Fibroblast of skin of scalp (primary cell): ENCODE measurements around the gene PGLYRP2.
A peak's percentile ranks its signal among the peaks of the same experiment; 100 is the strongest.

Experiments used
- DNase-seq: peaks from one replicate; pipeline ENCODE4 v3.0.0-alpha.2; 2013

Gene PGLYRP2

DNA sequence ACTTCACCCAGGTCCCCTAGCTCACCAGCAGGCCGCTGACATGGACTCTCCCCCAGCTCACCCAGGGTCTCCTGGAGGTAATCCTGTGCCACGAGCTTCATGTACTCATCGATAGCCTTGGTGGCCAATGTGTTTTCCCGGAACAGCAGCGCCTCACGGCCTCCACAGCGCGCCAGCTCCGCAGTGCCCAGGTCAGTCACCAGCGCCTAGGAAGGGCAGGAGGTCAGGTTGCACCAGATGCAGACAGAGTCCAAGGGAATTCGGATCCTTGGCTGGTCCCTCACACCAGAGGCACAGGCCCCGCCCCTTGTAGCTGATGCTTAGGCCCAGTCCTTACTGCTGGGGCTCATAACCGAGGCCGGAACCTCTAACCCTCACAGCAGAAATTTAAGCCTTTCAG lies 22.9 kb downstream of the PGLYRP2 start:
- DNase-seq: no peak

- no peak for DNase-seq
Measured at GRCh38 chr19:15455996-15456395, 23.3 kb downstream of the PGLYRP2 start.

DNA sequence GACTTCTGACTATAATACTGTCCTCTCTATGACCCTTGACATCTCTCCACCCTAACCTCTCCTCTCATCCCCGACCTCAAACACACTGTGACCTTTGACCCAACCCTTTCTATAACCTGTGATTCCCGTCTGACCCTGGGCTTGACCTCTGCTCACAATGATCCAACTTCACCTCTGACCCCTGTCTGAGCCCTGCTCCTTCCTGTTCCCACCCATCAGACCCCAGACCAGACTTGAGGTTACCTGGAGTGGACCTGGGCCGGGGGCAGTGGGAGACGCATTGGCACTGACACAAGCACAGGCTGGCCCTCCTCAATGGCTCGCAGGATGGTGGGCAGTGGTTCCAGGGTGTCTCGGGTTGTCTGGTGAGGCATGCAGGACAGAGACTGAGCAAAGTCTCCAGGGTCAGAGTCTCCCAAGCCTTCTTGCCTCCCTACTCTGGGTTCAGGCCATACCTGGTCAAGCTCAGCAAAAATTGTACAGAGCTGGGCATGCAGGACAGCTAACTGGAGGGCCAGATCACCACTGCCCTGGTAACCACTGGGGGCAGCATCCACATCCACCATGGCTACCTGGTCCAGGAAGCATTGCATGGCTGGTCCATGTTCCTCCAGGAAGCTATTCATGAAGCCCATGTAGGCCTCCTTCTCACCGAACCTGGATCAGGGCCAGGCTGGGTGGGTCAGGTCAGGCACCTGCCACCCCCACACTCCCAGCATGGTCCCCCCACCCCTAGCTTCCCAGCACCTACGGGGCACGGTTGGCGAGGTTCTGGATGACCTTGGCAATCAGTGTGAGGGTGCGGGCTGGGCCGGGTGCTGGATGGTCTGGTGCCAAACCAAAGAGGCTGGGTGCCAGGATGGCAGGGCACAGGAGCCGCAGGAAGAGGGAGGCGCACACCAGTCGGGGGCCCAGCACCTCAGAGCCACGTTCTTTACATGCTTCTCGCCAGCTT lies 25.1 kb downstream of the PGLYRP2 start:
- no peak for DNase-seq

DNA sequence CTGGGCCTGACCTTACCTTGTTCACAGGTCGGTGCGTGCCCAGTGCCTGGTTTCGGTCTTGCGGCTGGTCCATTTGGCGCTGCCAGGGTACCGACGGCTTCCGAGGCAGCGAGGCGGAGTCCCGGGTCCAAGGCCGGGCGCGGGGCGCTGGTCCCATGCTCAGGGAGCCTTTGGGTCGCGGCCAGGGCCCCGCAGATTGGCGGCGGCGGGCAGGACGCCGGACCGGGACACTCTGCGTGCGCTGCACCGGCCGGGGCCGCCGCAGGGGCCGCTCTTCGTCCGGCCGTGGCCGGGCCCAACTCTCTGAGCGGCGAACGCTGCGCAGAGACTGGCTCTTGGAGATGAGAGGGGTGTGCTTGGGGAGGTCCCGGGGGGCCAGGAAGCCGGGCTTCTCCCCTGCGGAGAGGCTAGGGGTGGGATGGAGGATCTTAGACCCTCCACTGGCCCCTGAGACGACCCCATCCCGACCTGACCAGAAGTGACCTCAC lies 26.2 kb downstream of the PGLYRP2 start:
- no peak for DNase-seq

DNA sequence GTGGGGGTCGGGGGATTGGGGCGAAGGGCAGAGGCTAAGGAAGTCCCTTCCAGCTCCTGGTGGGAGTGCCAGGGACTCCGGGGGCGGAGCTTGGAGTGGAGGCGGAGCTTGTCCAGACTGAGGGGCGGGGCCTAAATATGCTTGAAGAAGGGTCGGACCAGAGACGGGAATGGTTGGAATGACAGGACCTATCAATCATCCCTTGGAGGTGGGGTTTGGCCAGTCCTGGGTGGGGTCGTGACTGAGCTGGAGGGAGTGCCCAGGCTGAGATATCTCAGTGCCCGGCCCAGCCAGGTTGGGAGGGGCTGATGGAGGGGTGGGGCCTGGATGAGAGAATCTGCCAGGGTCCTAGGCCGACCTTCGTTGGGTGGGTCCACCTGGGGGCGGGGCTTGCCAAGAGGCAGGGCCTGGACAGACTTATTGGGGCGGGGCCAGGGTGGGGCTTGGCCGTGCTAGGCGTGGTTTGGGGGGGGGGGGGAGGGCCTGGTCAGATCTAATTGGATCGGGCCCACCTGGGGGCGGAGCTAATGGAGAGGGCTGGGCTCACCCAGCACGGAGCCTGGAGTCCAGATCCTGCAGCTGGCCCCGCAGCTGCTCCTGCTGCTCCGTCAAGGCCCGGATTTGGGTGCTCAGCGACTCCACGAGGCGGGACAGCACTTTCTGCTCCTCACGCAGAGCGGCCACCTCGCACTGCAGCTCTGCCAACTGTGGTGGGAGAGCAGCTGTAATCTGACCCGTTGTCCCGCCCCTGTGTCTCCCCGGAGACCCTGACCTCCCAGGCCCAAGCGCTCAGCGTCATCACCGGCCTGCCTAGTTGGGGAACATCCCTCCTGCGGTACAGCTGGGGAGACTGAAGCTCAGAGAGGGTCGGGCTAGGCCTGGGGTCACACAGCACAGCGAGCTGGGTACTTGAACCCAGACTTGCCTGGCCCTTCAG lies 26.9 kb downstream of the PGLYRP2 start:
- peak; percentile 84 for DNase-seq

DNA sequence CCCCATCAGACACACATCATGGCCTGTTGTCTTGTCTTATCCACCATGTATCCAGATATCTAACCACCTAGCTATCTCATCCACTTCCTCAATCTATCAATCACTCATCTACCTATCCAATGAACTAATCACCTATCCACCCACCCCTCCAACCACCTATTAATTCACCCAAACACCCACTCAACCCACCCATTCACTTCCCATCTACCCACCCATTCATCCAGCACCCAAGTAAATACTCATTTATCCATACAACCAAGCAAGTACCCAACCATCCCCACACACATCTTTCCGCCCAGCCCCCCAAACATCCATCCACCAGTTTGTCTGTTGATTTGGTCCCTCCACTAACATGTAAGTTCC lies 28.8 kb downstream of the PGLYRP2 start:
- no peak for DNase-seq

DNA sequence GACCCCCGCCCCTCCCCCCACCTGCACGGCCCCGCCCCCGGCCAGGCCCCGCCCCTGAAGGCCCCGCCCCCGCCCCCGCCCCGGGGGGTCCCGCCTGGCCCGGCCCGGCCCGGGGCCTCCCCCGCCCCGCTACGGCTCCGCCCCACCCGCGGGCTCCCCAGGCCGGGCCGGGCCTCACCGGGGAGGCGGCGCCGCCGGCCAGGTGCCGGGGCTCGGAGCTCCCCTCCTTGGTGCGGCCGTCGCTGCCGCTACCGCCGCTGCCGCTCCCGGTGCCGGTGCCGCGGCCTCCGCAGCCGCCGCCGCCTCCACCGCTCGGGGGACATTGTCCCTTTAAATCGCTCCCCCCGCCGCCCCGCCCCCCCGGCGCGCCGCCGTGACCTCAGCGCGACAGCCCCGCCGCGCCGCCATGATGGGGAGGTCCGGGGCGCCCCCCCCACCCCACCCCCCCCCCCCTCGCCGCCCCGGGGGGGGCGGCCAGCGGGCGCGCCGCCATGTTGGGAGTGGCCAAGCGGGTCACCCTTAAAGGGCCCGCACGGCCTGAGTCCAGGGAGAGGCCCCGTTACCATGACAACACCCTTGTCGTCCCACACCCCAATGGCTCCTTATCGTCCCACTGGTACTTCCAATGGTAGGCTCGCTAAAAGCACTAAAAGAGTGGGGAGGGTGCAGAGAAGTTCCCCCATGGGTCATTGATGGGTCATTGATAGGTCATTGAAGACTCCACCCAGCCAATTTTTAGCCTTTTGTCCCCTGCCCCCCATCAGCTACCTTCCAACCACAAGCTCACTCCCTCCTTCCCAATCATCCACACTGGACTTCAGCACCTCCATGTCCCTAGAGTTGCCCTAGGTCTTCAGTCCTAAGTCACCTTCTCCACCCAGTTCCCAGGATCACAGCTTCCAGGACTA lies 29.4 kb downstream of the PGLYRP2 start, which contains the start of gene WIZ:
TSS of gene WIZ (minus strand) at position 337 of the 908 bp plus-strand sequence. CDS start 1,649 bp downstream, outside the sequence.
- peak; percentile 87 for DNase-seq

DNA sequence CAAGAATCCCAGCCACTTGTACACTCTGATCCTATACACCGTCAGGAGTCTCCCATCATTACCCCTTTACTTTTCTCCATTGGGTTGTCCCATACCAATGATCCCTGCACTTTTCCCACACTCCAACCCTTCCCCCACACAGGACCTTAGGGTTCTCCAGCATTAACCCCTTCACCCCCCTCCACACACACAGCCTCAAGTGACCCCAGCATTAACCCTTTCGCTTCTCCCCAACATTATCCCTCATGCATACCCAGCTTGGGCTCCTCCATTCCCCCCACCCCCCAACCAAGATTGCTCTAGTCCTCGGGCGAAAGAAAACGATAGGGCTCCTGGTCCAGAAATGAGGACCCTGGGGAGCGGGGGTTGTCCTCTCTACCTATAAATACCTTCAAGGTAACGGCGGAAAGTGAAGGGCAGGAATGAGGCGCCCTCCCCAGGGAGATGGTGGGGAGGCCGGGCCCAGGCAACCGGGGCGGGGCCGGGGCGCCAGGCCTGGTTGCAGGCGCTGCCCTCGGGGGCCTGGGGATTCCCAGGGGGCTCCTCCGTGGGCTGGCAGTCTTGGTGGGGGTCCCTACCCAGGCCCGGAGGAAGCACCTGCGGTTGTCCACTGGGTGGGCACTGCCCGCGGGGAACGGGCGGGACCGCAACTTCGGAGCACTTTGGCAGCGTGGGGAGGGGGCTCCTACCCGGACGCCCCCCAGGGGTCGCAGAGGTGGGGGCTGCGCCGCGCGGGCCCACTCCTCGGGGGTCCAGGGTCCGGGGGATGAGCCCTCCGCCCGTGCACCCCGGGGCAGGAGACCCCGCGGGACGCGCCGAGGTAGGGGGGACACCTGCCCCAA lies 30.3 kb downstream of the PGLYRP2 start:
- no peak for DNase-seq

GRCh38 chr19:15448044-15448777 lies 31.1 kb downstream of the PGLYRP2 start:
- DNase-seq: no peak

- no peak for DNase-seq
Measured at GRCh38 chr19:15447057-15447456, 32.2 kb downstream of the PGLYRP2 start.

GRCh38 chr19:15445807-15446376 lies 33.4 kb downstream of the PGLYRP2 start:
- no peak for DNase-seq

DNA sequence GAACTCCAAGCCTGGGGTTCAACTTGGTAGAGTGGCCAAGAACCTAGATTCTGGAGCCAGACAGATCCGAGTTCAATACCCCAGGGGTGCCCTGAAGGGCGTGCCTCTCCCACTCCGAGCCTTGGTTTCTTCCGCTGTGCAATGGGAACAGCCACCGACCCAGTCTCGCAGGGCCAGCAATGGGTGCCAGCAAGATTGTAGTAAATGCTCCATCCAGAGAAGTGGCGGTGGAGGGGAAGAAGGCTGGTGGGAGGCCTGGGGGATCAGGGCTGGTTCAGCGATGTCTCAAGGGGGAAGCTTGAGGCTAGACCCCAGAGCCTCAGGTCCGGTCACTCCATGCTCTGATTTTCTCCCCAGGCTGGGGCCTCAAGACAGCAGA lies 34.1 kb downstream of the PGLYRP2 start:
- DNase-seq: no peak

DNA sequence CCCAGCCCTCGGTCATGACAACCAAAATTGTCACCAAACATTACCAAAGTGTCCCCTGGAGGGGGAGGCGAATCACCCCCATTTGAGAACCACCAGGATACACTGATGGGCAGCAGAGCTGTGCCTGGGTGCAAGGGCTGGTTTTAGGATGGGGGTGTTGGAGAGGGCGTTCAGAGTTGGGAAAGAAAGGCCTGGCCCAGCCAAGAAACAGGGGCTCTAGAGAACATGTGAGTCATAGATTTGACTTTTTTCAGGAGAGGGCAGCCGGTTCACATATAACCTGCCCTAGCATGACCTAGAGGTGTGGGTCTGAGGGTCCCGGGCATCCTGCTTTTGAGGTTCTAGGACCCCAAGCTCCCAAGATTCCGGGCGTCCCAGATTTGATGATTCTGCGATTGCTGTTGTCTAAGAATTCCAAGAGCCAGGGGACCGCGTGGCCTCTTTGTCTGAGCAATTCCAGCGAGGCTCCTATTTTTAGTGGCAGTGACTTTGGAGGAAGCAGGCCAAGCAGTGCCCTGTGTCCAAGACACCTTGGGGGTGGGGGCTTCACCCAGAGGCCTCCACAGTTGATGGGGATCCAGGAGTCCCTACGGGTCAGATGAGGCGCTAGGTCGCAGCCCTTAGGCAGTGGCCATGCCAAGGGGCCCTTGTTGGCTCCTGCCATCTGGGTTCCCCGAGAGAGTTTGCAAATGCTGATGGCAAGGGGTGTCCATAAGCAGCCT lies 34.6 kb downstream of the PGLYRP2 start:
- no peak for DNase-seq

DNA sequence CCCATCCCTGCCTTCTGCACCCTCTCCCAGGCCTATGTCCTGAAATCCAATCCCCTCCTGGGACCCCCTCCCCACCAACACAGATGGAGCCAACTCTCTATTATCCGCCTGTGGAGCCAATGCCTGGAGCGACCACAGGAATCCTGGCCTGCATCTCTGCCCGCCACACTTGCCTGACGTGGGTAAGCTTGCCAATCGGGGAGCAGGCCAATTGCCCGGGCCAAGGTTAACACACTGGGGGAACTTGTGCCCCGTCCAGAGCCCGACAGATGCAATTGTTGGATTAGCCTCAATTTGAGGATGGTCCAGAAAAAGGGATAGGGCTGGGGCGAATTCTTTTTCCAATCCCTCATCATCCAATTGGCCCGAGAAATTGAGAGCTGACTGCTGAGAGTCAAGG lies 35.5 kb downstream of the PGLYRP2 start:
- no peak for DNase-seq

DNA sequence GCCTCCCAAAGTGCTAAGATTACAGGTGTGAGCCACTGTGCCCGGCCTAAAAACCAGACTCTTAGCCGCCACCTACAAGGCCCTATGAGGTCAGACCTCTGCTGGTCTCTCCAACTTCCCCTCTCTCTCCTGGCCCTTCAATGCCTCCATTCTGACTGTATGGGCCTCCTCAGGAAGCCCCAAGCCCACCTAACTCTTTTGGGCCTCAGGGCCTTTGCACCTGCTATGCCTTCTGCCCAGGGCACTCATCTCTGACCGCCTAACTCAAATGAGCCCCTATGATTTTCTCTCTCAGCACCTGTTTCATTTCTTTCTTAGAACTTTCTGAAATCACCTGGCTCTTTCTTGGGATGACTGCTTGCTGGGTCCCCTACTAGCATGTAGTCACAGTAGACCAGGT lies 36.0 kb downstream of the PGLYRP2 start:
- DNase-seq: no peak

DNA sequence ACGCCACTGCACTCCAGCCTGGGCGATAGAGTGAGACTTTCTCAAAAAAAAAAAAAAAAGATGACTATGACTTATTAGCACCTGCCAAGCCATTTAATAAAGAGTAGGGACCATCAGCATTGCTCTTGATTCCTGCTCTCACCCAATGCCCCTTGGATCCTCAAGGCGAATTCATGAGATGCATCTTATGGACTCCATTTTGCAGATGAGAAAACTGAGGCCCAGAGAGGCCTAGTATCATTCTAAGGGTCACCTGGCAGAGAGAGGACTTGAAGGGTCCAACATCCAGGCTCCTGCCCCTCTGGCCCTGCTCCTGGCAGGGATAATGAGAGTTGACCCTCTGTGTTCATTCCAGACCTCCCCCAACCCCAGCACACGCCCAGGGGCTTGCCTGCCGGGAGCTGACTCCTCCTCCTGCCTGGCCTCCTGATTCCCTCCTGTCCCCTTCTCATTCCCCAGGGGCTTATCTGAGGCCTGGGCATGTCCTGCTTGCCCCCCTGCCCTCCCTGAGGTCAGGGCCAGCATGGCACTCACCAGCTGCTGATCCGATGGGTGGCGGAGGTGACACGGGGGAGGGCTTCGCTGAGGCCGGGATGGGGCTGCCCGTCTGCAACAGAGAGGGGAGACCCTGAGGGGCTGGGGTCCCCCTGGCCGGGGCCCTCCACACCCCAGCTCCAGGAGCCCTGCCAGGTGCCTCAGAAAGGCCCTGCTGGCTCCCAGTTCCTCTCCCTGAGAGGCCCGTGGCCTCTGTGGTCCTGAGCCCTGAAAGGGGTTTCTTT lies 37.0 kb downstream of the PGLYRP2 start:
- DNase-seq: no peak

DNA sequence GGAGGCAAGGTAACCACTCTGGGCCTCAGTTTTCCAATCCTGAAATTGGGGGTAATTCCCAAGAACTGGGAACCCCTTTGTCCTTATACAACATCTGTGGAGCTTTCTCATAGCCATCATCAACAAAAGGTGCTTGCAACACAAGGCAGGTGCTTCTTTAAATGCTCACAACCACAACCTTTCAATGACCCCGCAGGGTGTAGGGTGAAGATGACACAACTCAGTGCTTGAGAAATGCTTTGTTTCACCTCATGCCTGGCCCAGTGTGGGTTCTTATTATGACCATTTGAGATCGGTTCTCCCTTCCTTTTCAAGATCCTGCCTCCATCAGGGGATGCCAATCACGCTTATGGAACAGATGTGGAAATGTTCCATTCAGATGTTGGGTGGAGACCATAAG lies 38.0 kb downstream of the PGLYRP2 start:
- no peak for DNase-seq
